K562 (cell line): ENCODE data around the gene TMED4. TPM values are rescaled to one million over a fixed set of nuclear protein-coding genes. Genes with fewer than 3 reads are reported as not detected.

Experiments
- AFF4 ChIP-seq: sonication (generic); formaldehyde crosslinking; IDR thresholded peaks from 2 replicates; pipeline ENCODE4 v1.8.0; 2023; ENCODE audit warnings: mild to moderate bottlenecking, missing genetic modification reagents
- BCLAF1 ChIP-seq, 2 experiments: fragments of 450-650 bp in 1 of 2; IDR thresholded peaks; 2 replicates each; pipeline ENCODE4 v1.6.1; 2011 to 2017; ENCODE audit warnings: low read depth in 2 of 2, antibody characterized with exemption in 1 of 2, borderline replicate concordance in 1 of 2, low read length in 1 of 2, mild to moderate bottlenecking in 1 of 2, mixed read lengths in 1 of 2; ENCODE audit not compliant: control insufficient read depth in 1 of 2
- CBX2 ChIP-seq: fragments of 200-600 bp; sonication (generic); IDR thresholded peaks from one replicate; pipeline ENCODE4 v1.6.1; 2012; ENCODE audit warnings: mild to moderate bottlenecking, low read length, inconsistent platforms; ENCODE audit not compliant: insufficient read depth, poor library complexity, severe bottlenecking
- DPF2 ChIP-seq: fragments of 450-650 bp; IDR thresholded peaks from 2 replicates; pipeline ENCODE4 v1.6.1; 2016
- EGR1 ChIP-seq: fragments of 450-650 bp; conservative IDR thresholded peaks from 2 replicates; pipeline ENCODE4 v1.6.1; 2017; ENCODE audit warnings: mild to moderate bottlenecking
- HIVEP1 ChIP-seq: fragments of 250-450 bp; sonication (Bioruptor Pico); IDR thresholded peaks from 2 replicates; pipeline ENCODE4 v1.4.0; 2020; ENCODE audit warnings: mild to moderate bottlenecking
- MED1 ChIP-seq: sonication (generic); formaldehyde crosslinking; IDR thresholded peaks from 2 replicates; pipeline ENCODE4 v1.8.1; 2023; ENCODE audit warnings: missing genetic modification reagents, borderline replicate concordance
- MTF1 ChIP-seq: fragments of 250-450 bp; sonication (Bioruptor Pico); IDR thresholded peaks from 2 replicates; pipeline ENCODE4 v1.9.0; 2021; ENCODE audit warnings: moderate library complexity, mild to moderate bottlenecking, inconsistent platforms, borderline replicate concordance
- RBFOX2 ChIP-seq: fragments of 200-400 bp; formaldehyde crosslinking; IDR thresholded peaks from 2 replicates; pipeline ENCODE4 v1.6.1; 2017; ENCODE audit warnings: low read depth, mild to moderate bottlenecking, low read length, moderate library complexity
- RNF2 ChIP-seq: sonication (generic); IDR thresholded peaks from 2 replicates; pipeline ENCODE4 v1.6.1; 2016
- SNRNP70 ChIP-seq: fragments of 200-400 bp; formaldehyde crosslinking; optimal IDR thresholded peaks from 2 replicates; pipeline ENCODE3; 2017; ENCODE audit warnings: low read depth, low read length
- SUPT5H ChIP-seq: fragments of 450-650 bp; IDR thresholded peaks from 2 replicates; pipeline ENCODE4 v1.6.1; 2016
- TBL1XR1 ChIP-seq, 2 experiments: IDR thresholded peaks; 2 replicates each; pipeline ENCODE4 v1.6.1; 2012; ENCODE audit warnings: improper control_type of control experiment in 2 of 2, low read length in 2 of 2, mild to moderate bottlenecking in 1 of 2
- XRCC3 ChIP-seq: fragments of 450-650 bp; IDR thresholded peaks from 2 replicates; pipeline ENCODE4 v1.6.1; 2017; ENCODE audit warnings: mild to moderate bottlenecking, moderate library complexity
- ZBTB26 ChIP-seq: fragments of 450-650 bp; formaldehyde crosslinking; IDR thresholded peaks from 2 replicates; pipeline ENCODE4 v1.4.0; 2022; ENCODE audit warnings: missing genetic modification characterization
- ZC3H11A ChIP-seq: IDR thresholded peaks from 2 replicates; pipeline ENCODE4 v1.6.1; 2012; ENCODE audit warnings: low read depth, low read length, improper control_type of control experiment
- ZNF696 ChIP-seq: fragments of 250-450 bp; sonication (Bioruptor Pico); conservative IDR thresholded peaks from 2 replicates; pipeline ENCODE4 v1.4.0; 2020; ENCODE audit warnings: mild to moderate bottlenecking, moderate library complexity
- ZSCAN32 ChIP-seq: fragments of 450-650 bp; formaldehyde crosslinking; IDR thresholded peaks from 2 replicates; pipeline ENCODE4 v1.4.0; 2020; ENCODE audit warnings: mild to moderate bottlenecking, moderate library complexity
- polyA plus RNA-seq, 8 experiments: library from polyadenylated mRNA; depleted of rRNA in 4 of 8; stranded (reverse) in 5 of 8; unstranded in 3 of 8; fragments of >200 nt; fragmentation: Nextera tagmentation in 2 of 8; fragmentation: Illumina TruSeq in 1 of 8; extraction: Ambion mirVana in 2 of 8; extraction: Trizol in 1 of 8; gene quantifications; 2 replicates each; pipeline versions ENCODE4 v1.2.1 to v1.2.3, GENCODE V29; 2011 to 2014; ENCODE audit warnings: inconsistent platforms in 1 of 8, missing spikeins in 1 of 8
- total RNA-seq, 7 experiments: library from RNA; depleted of rRNA in 6 of 7; stranded (reverse); fragments of >200 nt in 6 of 7; fragmentation: Illumina TruSeq in 2 of 7; extraction: Trizol in 2 of 7; gene quantifications; 2 replicates each; pipeline versions ENCODE4 v1.2.1 to v1.2.3, GENCODE V29; 2011 to 2021; ENCODE audit warnings: low replicate concordance in 1 of 7
- TF ChIP-seq, protein P1 (sequence below): fragments of 250-450 bp; sonication (Bioruptor Pico); IDR thresholded peaks from 2 replicates; pipeline ENCODE4 v1.4.0; 2020; ENCODE audit warnings: mild to moderate bottlenecking

The TMED4 gene
- total and polyA plus RNA-seq, 9 of the 15 experiments (the other 6 are each of a cell fraction or from before 2014, with no cell fraction given): 20.3 to 64.0 (median 42.1) TPM

GRCh38 chr7:44606341-44607140, 24.5 kb upstream of the TMED4 start, which contains the start of gene OGDH (continued):
- no peak for TF ChIP-seq AFF4 (CRISPR knock-in tag)
- TF ChIP-seq XRCC3: no peak
- TF ChIP-seq ZSCAN32 (CRISPR knock-in tag): 0 out of 2 replicates have a peak, but pooled peaks have one; percentile 23
- peak; percentile 88 for TF ChIP-seq ZBTB26 (CRISPR knock-in tag)
- no peak for TF ChIP-seq MED1
- TF ChIP-seq SNRNP70: no peak
- no peak for TF ChIP-seq DPF2
- no peak for TF ChIP-seq HIVEP1 (CRISPR knock-in tag)
- no peak for TF ChIP-seq BCLAF1 (IDR thresholded peaks at IDR 0.05; ENCODE audit: borderline replicate concordance in 1 of 2, control insufficient read depth in 1 of 2, low read depth in 2 of 2, low read length in 1 of 2)
- TF ChIP-seq ZC3H11A: no peak
- TF ChIP-seq CBX2: no peak
- TF ChIP-seq RNF2: peak; percentile 31; the same call in 1 of the 2 replicates
- TF ChIP-seq EGR1: no peak
- no peak for TF ChIP-seq ZNF696 (CRISPR knock-in tag)
- peak in 1 of 2 experiments; percentile 95; a peak in 2 of 4 replicates for TF ChIP-seq TBL1XR1 (IDR thresholded peaks at IDR 0.05; ENCODE audit: low read length in 2 of 2)
- peak; percentile 99 for TF ChIP-seq SUPT5H
- no peak for TF ChIP-seq MTF1
- TF ChIP-seq, protein P1, sequence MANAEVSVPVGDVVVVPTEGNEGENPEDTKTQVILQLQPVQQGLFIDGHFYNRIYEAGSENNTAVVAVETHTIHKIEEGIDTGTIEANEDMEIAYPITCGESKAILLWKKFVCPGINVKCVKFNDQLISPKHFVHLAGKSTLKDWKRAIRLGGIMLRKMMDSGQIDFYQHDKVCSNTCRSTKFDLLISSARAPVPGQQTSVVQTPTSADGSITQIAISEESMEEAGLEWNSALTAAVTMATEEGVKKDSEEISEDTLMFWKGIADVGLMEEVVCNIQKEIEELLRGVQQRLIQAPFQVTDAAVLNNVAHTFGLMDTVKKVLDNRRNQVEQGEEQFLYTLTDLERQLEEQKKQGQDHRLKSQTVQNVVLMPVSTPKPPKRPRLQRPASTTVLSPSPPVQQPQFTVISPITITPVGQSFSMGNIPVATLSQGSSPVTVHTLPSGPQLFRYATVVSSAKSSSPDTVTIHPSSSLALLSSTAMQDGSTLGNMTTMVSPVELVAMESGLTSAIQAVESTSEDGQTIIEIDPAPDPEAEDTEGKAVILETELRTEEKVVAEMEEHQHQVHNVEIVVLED: peak; percentile 93
- peak; percentile 97 for TF ChIP-seq RBFOX2
